Measurements from ENCODE around the gene ANKRD34B. TPM values are rescaled to one million over a fixed set of nuclear protein-coding genes. Genes with fewer than 3 reads are reported as not detected.
A peak's percentile ranks its signal among the peaks of the same experiment; 100 is the strongest.

ANKRD34B gene
- total RNA-seq, 1 experiment from 2014 or later: 3.0 TPM

- DNase-seq: no peak
- Histone ChIP-seq H3K4me1 (no peaks in the 10 kb centered on the region; the same call in 1 of the 2 replicates), H3K27ac (no peak overlapping the region), H3K27me3 (no peaks in the 10 kb centered on the region), H3K9me3 (replicated peaks) (peaks cover 4% of the 10 kb centered on the region; the same call in 1 of the 2 replicates), H3K36me3 (no peaks in the 10 kb centered on the region), H3K4me3 (no peak overlapping the region)
Measured at GRCh38 chr5:80541392-80541791, 28.7 kb downstream of the ANKRD34B start.

GRCh38 chr5:80540691-80541090 is 29.4 kb downstream of the ANKRD34B start:
- Histone ChIP-seq H3K27me3 (no peaks in the 10 kb centered on the region), H3K4me1 (no peaks in the 10 kb centered on the region; the same call in 1 of the 2 replicates), H3K27ac (no peak overlapping the region), H3K36me3 (no peaks in the 10 kb centered on the region), H3K4me3 (no peak overlapping the region), H3K9me3 (replicated peaks) (peaks cover 4% of the 10 kb centered on the region; the same call in 1 of the 2 replicates)
- no peak for DNase-seq

GRCh38 chr5:80516826-80517225 is 53.3 kb downstream of the ANKRD34B start:
- Histone ChIP-seq H3K9me3 (replicated peaks) (no peaks in the 10 kb centered on the region), H3K27me3 (no peaks in the 10 kb centered on the region), H3K4me3 (no peak overlapping the region), H3K27ac (peak overlapping the region; percentile 79), H3K36me3 (peaks cover 3% of the 10 kb centered on the region; the same call in 1 of the 2 replicates), H3K4me1 (peaks cover 26% of the 10 kb centered on the region)
- peak; percentile 90 to 96 for DNase-seq

DNA sequence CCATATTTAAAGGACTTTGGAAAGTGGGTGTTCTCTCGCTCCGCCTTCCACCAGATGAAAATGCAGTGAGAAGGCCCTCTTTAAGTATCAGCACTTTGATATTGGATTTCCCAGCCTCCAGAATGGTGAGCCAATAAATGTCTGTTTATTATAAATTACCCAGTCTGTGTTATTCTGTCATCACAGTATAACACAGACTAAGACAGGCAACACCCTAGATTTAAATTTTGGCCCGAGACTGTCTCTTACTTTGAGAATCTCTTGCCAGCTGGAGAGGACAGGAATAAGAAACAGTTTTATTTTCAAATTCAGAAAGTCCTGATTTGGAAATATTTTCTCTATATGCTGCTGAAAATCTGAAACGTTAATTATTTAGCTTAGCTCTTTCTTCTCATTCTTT is 60.7 kb downstream of the ANKRD34B start:
- Histone ChIP-seq H3K9me3 (replicated peaks) (no peaks in the 10 kb centered on the region), H3K4me3 (no peak overlapping the region), H3K27ac (no peak overlapping the region), H3K36me3 (peaks cover 2% of the 10 kb centered on the region), H3K27me3 (no peaks in the 10 kb centered on the region), H3K4me1 (no peaks in the 10 kb centered on the region)
- no peak for DNase-seq

DNA sequence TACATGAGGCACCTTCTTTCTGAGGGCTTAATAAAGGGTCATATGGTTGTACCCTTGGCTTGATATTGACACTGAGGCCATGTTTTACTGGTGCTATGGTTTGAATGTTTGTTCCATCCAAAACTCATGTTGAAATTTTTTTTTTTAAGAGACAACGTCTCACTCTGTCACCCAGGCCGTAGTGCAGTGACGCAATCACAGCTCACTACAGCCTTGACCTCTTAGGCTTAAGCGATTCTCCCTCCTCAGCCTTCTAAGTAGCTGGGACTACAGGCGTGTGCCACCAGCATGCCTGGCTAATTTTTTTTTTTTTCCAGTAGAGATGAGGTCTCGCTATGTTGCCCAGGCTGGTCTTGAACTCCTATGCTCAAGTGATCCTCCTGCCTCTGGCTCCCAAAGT is 61.2 kb downstream of the ANKRD34B start:
- H3K36me3 ChIP-seq: peaks cover 2% of the 10 kb centered on the region
- no peaks in the 10 kb centered on the region for H3K4me1 ChIP-seq
- no peak for DNase-seq
- no peaks in the 10 kb centered on the region for H3K27me3 ChIP-seq
- no peak overlapping the region for H3K4me3 ChIP-seq
- no peaks in the 10 kb centered on the region for H3K9me3 ChIP-seq (replicated peaks)
- H3K27ac ChIP-seq: no peak overlapping the region

- no peak for DNase-seq
- no peaks in the 10 kb centered on the region for H3K27me3 ChIP-seq
Measured at GRCh38 chr5:80507663-80508062, 62.4 kb downstream of the ANKRD34B start.

More at GRCh38 chr5:80507663-80508062, 62.4 kb downstream of the ANKRD34B start:
- Histone ChIP-seq H3K4me3 (no peak overlapping the region), H3K36me3 (peaks cover 2% of the 10 kb centered on the region), H3K9me3 (replicated peaks) (no peaks in the 10 kb centered on the region), H3K4me1 (no peaks in the 10 kb centered on the region), H3K27ac (no peak overlapping the region)

Other genes starting within 250 kb of the ANKRD34B start
- gene ZFYVE16, start 162.2 kb downstream of the ANKRD34B start, total RNA-seq (2014; rRNA removed; shearing (Covaris generic)): 56.6 and 67.8 TPM in 2 replicates
- 9.1 and 9.2 TPM in 2 replicates for gene FAM151B, start 82.2 kb downstream of the ANKRD34B start, total RNA-seq (2014; rRNA removed; shearing (Covaris generic))
- gene MSH3, start 84.4 kb upstream of the ANKRD34B start, total RNA-seq (2014; rRNA removed; shearing (Covaris generic)): 30.4 and 32.5 TPM in 2 replicates
- gene DHFR, start 84.7 kb upstream of the ANKRD34B start, total RNA-seq (2014; rRNA removed; shearing (Covaris generic)): 194 and 213 TPM in 2 replicates

All from SJCRH30 (cell line).